BJ (cell line): ENCODE results near the gene FBXW12. TPM values are rescaled to one million over a fixed set of nuclear protein-coding genes. Genes with fewer than 3 reads are reported as not detected.
A peak's percentile ranks its signal among the peaks of the same experiment; 100 is the strongest.

Source experiments
- CTCF ChIA-PET: fragments of 350-600 bp; formaldehyde crosslinking; extraction: SDS; loops from one replicate; lab custom pipeline; 2021; ENCODE audit warnings: antibody characterized with exemption, inconsistent platforms; lab: Yijun Ruan, JAX
- POLR2A ChIA-PET: fragments of 300-600 bp; sonication (Branson Sonifier 250); formaldehyde crosslinking; extraction: SDS; loops from one replicate; lab custom pipeline; 2021; ENCODE audit warnings: antibody characterized with exemption; lab: Charles Lee
- DNase-seq: peaks from one replicate; pipeline ENCODE4 v3.0.0-alpha.2; 2011; ENCODE audit warnings: low read depth
- H3K27me3 ChIP-seq: 2 replicates; pipeline ENCODE4 v1.6.0; 2011; ENCODE audit warnings: low read length; ENCODE audit not compliant: control insufficient read depth, insufficient read depth
- H3K36me3 ChIP-seq: 2 replicates; pipeline ENCODE4 v1.5.1; 2011; ENCODE audit warnings: low read length; ENCODE audit not compliant: control insufficient read depth, insufficient read depth
- H3K4me3 ChIP-seq: 2 replicates; pipeline ENCODE4 v1.5.1; 2011; ENCODE audit warnings: low read depth, mild to moderate bottlenecking, control low read depth, low read length
- polyA plus RNA-seq: library from polyadenylated mRNA; depleted of rRNA; stranded (reverse); fragments of >200 nt; gene quantifications from 2 replicates; pipeline ENCODE4 v1.2.3, GENCODE V29; 2011; rRNA removed
- small RNA-seq: library from RNA; depleted of rRNA; stranded (forward); fragments of <200 nt; gene quantifications from one replicate; pipeline ENCODE3, GENCODE V24; 2012; ENCODE audit warnings: low replicate concordance, low read depth; ENCODE audit not compliant: insufficient read length
- TF ChIP-seq, protein P1 (sequence below): IDR thresholded peaks from 2 replicates; pipeline ENCODE4 v1.5.1; 2011; ENCODE audit warnings: low read depth, mild to moderate bottlenecking, control low read depth, inconsistent platforms, low read length, moderate library complexity; ENCODE audit not compliant: insufficient read depth

FBXW12 gene
- polyA plus RNA-seq, 1 experiment: not detected

DNA sequence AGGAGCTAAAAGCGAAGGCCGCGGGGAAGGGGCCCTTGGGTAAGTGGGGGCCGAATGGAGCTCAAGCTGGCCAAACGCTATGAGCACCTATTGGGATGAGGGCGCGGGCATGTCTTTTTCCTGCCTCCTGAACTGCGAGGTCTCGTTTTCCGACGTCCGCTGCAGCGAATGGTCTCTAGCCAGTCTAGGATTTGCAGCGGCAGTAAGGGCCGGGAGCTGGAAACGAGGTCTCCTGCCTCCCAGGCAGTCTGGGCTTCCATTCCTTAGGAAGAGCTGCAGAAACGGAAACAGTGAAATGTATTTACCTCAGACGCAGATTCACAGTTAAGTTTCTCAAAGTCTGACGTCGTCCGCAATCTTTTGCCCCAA is 68.6 kb downstream of the FBXW12 start:
- Histone ChIP-seq H3K36me3 (peaks cover 3% of the 10 kb centered on the region; the same call in 1 of the 2 replicates), H3K27me3 (no peaks in the 10 kb centered on the region), H3K4me3 (peak overlapping the region; percentile 68)
- CTCF ChIA-PET: interaction anchor here (0.9 to 3.7 kb wide), 9 partner anchors 10 to 246 kb away, joined by 3 to 39 read pairs (median 6); no protein-coding TSS in a partner anchor
- POLR2A ChIA-PET: no interaction called here
- no peak for DNase-seq
- TF ChIP-seq, protein P1, sequence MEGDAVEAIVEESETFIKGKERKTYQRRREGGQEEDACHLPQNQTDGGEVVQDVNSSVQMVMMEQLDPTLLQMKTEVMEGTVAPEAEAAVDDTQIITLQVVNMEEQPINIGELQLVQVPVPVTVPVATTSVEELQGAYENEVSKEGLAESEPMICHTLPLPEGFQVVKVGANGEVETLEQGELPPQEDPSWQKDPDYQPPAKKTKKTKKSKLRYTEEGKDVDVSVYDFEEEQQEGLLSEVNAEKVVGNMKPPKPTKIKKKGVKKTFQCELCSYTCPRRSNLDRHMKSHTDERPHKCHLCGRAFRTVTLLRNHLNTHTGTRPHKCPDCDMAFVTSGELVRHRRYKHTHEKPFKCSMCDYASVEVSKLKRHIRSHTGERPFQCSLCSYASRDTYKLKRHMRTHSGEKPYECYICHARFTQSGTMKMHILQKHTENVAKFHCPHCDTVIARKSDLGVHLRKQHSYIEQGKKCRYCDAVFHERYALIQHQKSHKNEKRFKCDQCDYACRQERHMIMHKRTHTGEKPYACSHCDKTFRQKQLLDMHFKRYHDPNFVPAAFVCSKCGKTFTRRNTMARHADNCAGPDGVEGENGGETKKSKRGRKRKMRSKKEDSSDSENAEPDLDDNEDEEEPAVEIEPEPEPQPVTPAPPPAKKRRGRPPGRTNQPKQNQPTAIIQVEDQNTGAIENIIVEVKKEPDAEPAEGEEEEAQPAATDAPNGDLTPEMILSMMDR: no peak

DNA sequence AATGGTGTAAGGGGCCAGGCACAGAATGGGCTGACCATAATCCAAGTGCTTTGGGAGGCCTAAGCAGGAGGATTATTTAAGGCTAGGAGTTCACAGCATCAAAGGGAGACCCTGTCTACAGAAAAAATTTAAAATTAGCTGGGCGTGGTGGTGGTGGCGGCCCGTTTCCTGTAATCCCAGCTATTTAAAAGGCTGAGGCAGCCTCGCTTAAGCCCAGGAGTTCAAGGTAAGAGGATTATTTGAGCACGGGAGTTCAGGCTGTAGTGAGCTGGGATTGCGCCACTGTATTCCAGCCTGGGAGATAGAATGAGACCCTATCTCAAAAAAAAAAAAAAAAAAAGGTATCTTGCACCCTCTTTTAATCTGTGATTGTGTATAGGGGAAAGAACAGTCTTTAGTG is 69.9 kb downstream of the FBXW12 start:
- no peaks in the 10 kb centered on the region for H3K27me3 ChIP-seq
- no peak for DNase-seq
- CTCF ChIA-PET: interaction anchor here (3.7 kb wide), 1 partner anchor 41 kb away, joined by 39 read pairs; no protein-coding TSS in a partner anchor
- H3K36me3 ChIP-seq: peaks cover 3% of the 10 kb centered on the region; the same call in 1 of the 2 replicates
- no peak overlapping the region for H3K4me3 ChIP-seq
- POLR2A ChIA-PET: interaction anchor here (1.0 kb wide), 1 partner anchor 115 kb away, joined by 3 read pairs; the partner anchor contains the start of gene PFKFB4
- TF ChIP-seq, protein P1: no peak

Small RNA genes within 50 kb of the gene (small RNA-seq; reads per million reads assigned to genes)
- gene RN7SL321P: not detected

Other genes starting within 250 kb of the FBXW12 start
- gene CDC25A, start 183.8 kb upstream of the FBXW12 start, polyA plus RNA-seq: 1.9 and 2.7 TPM in 2 replicates
- gene CAMP, start 148.7 kb upstream of the FBXW12 start, polyA plus RNA-seq: not detected in 2 replicates
- gene ZNF589, start 131.1 kb upstream of the FBXW12 start, polyA plus RNA-seq: 2.5 and 3.3 TPM in 2 replicates
- gene NME6, start 70.9 kb upstream of the FBXW12 start, polyA plus RNA-seq: 26.5 and 43.6 TPM in 2 replicates
- not detected in 2 replicates for gene SPINK8, start 38.6 kb upstream of the FBXW12 start, polyA plus RNA-seq
- 15.4 and 26.3 TPM in 2 replicates for gene PLXNB1, start 57.9 kb downstream of the FBXW12 start, polyA plus RNA-seq
- gene CCDC51, start 67.9 kb downstream of the FBXW12 start, polyA plus RNA-seq: 11.6 and 14.3 TPM in 2 replicates
- gene TMA7, start 68.0 kb downstream of the FBXW12 start, polyA plus RNA-seq: 53.8 and 162 TPM in 2 replicates
- 6.3 and 7.9 TPM in 2 replicates for gene ATRIP, start 74.5 kb downstream of the FBXW12 start, polyA plus RNA-seq
- gene SHISA5, start 132.0 kb downstream of the FBXW12 start, polyA plus RNA-seq: 140 and 217 TPM in 2 replicates
- 9.8 and 12.8 TPM in 2 replicates for gene PFKFB4, start 184.6 kb downstream of the FBXW12 start, polyA plus RNA-seq
- 2.3 and 4.5 TPM in 2 replicates for gene UCN2, start 191.6 kb downstream of the FBXW12 start, polyA plus RNA-seq
- gene COL7A1, start 223.1 kb downstream of the FBXW12 start, polyA plus RNA-seq: 41.6 and 60.8 TPM in 2 replicates
- 426 and 662 TPM in 2 replicates for gene UQCRC1, start 237.4 kb downstream of the FBXW12 start, polyA plus RNA-seq
- 0.13 TPM in 1 of 2 replicates, not detected in the other for gene TMEM89, start 249.6 kb downstream of the FBXW12 start, polyA plus RNA-seq